Neural cell (in vitro differentiated cells): ENCODE measurements around the gene WDR55.

Source experiments
- CTCF ChIP-seq: fragments of 450-650 bp; IDR thresholded peaks from 2 replicates; pipeline ENCODE4 v1.5.1; 2014; ENCODE audit warnings: antibody characterized with exemption, mild to moderate bottlenecking, moderate library complexity; ENCODE audit not compliant: poor library complexity, severe bottlenecking
- POLR2AphosphoS5 ChIP-seq: IDR thresholded peaks from 2 replicates; pipeline ENCODE4 v1.6.1; 2012

DNA sequence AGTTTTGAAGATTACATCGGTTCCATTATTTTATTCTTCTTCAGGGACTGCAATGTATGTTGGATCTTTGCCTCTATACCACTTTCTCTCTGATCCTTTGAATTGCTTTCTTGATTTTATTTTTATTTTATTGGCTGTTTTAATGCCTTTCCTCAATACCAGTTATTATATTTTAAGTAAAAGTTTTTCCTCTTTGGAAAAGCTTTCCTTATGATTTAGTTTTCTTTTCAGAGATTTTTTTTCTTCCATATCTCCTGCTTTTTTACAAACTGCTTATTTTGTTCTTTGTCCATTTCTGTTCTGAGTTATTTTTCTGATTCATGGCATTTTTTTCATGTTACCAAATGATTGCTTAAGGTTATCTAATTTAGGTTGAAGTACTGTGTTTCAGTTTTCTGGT is 47.1 kb downstream of the WDR55 start:
- TF ChIP-seq POLR2AphosphoS5 (no peak), CTCF (no peak)
